Sigmoid colon (tissue), 4 donors: ENCODE data around the gene COLQ.

Experiments used
- CTCF ChIP-seq, 4 experiments: fragments of 450-650 bp in 3 of 4; fragments of 200-600 bp in 1 of 4; IDR thresholded peaks; one replicate each; pipeline ENCODE4 v1.5.1; 2016 to 2019; ENCODE audit warnings: antibody characterized with exemption in 4 of 4, mild to moderate bottlenecking in 3 of 4, moderate library complexity in 2 of 4
- EP300 ChIP-seq, 4 donors: sonication (generic); formaldehyde crosslinking; IDR thresholded peaks; one replicate each; pipeline ENCODE4 v1.6.1; 2017; ENCODE audit warnings: antibody characterized with exemption in 4 of 4
- POLR2A ChIP-seq, 2 donors: fragments of 450-650 bp; IDR thresholded peaks; one replicate each; pipeline ENCODE4 v1.6.1; 2016; ENCODE audit warnings: antibody characterized with exemption in 2 of 2, mild to moderate bottlenecking in 2 of 2, moderate library complexity in 2 of 2

GRCh38 chr3:15465876-15466585, 55.5 kb downstream of the COLQ start:
- TF ChIP-seq CTCF (IDR thresholded peaks at IDR 0.05) (no peak), POLR2A (IDR thresholded peaks at IDR 0.05) (no peak), EP300 (IDR thresholded peaks at IDR 0.05) (no peak)
